Lower leg skin (tissue), 4 donors: ENCODE results near the gene GRPR. TPM values are rescaled to one million over a fixed set of nuclear protein-coding genes. Genes with fewer than 3 reads are reported as not detected.

Source experiments
- DNase-seq, 2 donors: peaks; one replicate each; pipeline ENCODE4 v3.0.0-alpha.2; 2019; ENCODE audit warnings: low spot score in 2 of 2
- H3K4me3 ChIP-seq: fragments of 200-600 bp; sonication (generic); 2 replicates; pipeline ENCODE4 v1.5.1; 2017; ENCODE audit warnings: mild to moderate bottlenecking, low read depth; ENCODE audit not compliant: poor library complexity, severe bottlenecking
- CTCF ChIP-seq, 3 donors: fragments of 450-650 bp; IDR thresholded peaks; one replicate each; pipeline ENCODE4 v1.5.1; 2016; ENCODE audit warnings: antibody characterized with exemption in 3 of 3, mild to moderate bottlenecking in 3 of 3, moderate library complexity in 2 of 3
- POLR2A ChIP-seq, 2 donors: fragments of 450-650 bp; IDR thresholded peaks; one replicate each; pipeline ENCODE4 v1.6.1; 2016 to 2017; ENCODE audit warnings: antibody characterized with exemption in 2 of 2, mild to moderate bottlenecking in 1 of 2, moderate library complexity in 1 of 2
- WGBS, 2 donors: methylation state at CpG; one replicate each; pipeline ENCODE4 v1.1.5; 2018; 5-methylcytosine and 5-hydroxymethylcytosine counted together
- intact Hi-C: fragments of 100-400 bp; cut with DNase I; formaldehyde crosslinking; loops from one replicate; pipeline ENCODE4 v1.15.0; 2023; ENCODE audit warnings: low total_unique reads
- total RNA-seq, 4 donors: library from RNA; depleted of rRNA; stranded (reverse); fragments of >200 nt; gene quantifications; one replicate each; pipeline ENCODE4 v1.1.0, GENCODE V29; 2016

Gene GRPR
- total RNA-seq, 4 donors from 2014 or later = not detected

GRCh38 chrX:16082470-16083085 lies 40.8 kb upstream of the GRPR start:
- WGBS, 2 donors = 77 to 79% methylated on average over 9 to 10 of the region's 10 CpGs
- intact Hi-C loops = no loop called here
- H3K4me3 ChIP-seq = no peak overlapping the region
- TF ChIP-seq CTCF (IDR thresholded peaks at IDR 0.05) (no peak), POLR2A (IDR thresholded peaks at IDR 0.05) (no peak)
- no peak for DNase-seq

- TF ChIP-seq CTCF (IDR thresholded peaks at IDR 0.05) (no peak), POLR2A (IDR thresholded peaks at IDR 0.05) (no peak)
- no peak overlapping the region for H3K4me3 ChIP-seq
- intact Hi-C loops = no loop called here
- no peak for DNase-seq
- 35 to 47% methylated on average over 3 of the region's 3 CpGs for WGBS, 2 donors
Measured at GRCh38 chrX:16087076-16087475, 36.3 kb upstream of the GRPR start.

DNA sequence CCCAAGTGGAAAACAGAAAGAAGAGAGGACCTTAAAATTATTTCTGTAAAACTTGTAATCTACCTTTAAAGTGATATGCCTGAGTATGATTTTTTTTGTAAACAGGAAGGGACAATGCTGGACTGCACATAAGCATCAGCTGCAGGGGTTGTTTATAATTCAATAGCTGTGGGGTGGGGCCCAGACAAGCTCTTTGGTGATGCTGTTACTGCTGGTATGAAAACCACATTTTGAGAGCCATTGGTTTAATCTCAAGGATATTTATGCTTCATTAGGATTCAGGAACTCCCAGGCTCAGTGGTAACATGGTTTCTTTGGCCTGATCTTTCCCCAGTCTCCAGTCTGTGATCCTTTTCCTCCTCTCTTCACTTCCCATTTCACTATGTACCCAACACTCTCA lies 34.3 kb upstream of the GRPR start:
- no peak for DNase-seq
- H3K4me3 ChIP-seq = no peak overlapping the region
- intact Hi-C loops = no loop called here
- TF ChIP-seq POLR2A (IDR thresholded peaks at IDR 0.05) = no peak
- no peak for TF ChIP-seq CTCF (IDR thresholded peaks at IDR 0.05)

DNA sequence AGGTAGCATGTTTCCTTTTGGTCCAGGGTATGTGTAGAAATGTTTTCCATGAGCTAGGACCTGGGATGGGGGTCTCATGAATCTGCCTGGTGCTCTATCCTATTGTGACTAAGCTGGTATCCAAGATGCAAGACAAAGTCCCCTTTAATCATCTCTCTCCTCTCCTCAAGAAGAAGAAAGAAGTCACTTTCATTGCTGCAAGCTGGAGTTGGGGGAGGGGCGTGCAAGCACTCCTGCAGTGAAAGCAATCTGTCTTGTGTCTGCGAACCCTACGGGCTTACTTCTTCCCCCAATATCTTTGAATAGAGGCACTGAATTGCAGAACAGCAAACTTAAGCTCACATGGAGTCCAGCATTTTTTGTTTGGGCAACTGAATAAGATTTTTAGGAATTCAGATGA lies 27.2 kb upstream of the GRPR start:
- DNase-seq = no peak
- H3K4me3 ChIP-seq = no peak overlapping the region
- intact Hi-C loops = no loop called here
- TF ChIP-seq CTCF (IDR thresholded peaks at IDR 0.05) (no peak), POLR2A (IDR thresholded peaks at IDR 0.05) (no peak)
- WGBS, 2 donors = 36 to 58% methylated on average over 3 of the region's 3 CpGs

- TF ChIP-seq POLR2A (IDR thresholded peaks at IDR 0.05) (no peak), CTCF (IDR thresholded peaks at IDR 0.05) (no peak)
- H3K4me3 ChIP-seq = no peak overlapping the region
- intact Hi-C loops = no loop called here
- WGBS, 2 donors = 62 to 65% methylated on average over 4 of the region's 4 CpGs
- no peak for DNase-seq
Measured at GRCh38 chrX:16100673-16101072, 22.7 kb upstream of the GRPR start.

- 70 to 71% methylated on average over 2 of the region's 2 CpGs for WGBS, 2 donors
- no peak for TF ChIP-seq POLR2A (IDR thresholded peaks at IDR 0.05)
- TF ChIP-seq CTCF (IDR thresholded peaks at IDR 0.05) = no peak
- no peak for DNase-seq
- intact Hi-C loops = no loop called here
- H3K4me3 ChIP-seq = no peak overlapping the region
Measured at GRCh38 chrX:16101581-16101980, 21.8 kb upstream of the GRPR start.
